Measurements from ENCODE around the gene YY1AP1.
"Not testable (repeated sequence)": the region's sequence is repeated elsewhere in the genome, so short reads cannot be mapped to it uniquely, and the experiment has no call there.

GRCh38 chr1:155704414-155704813, 15.8 kb upstream of the YY1AP1 start:
- TF ChIP-seq, protein P1, sequence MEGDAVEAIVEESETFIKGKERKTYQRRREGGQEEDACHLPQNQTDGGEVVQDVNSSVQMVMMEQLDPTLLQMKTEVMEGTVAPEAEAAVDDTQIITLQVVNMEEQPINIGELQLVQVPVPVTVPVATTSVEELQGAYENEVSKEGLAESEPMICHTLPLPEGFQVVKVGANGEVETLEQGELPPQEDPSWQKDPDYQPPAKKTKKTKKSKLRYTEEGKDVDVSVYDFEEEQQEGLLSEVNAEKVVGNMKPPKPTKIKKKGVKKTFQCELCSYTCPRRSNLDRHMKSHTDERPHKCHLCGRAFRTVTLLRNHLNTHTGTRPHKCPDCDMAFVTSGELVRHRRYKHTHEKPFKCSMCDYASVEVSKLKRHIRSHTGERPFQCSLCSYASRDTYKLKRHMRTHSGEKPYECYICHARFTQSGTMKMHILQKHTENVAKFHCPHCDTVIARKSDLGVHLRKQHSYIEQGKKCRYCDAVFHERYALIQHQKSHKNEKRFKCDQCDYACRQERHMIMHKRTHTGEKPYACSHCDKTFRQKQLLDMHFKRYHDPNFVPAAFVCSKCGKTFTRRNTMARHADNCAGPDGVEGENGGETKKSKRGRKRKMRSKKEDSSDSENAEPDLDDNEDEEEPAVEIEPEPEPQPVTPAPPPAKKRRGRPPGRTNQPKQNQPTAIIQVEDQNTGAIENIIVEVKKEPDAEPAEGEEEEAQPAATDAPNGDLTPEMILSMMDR (IDR thresholded peaks at IDR 0.05; ENCODE audit: low read depth, low read length, poor library complexity, severe bottlenecking), result not testable (repeated sequence)
- TF ChIP-seq EZH2phosphoT487 (IDR thresholded peaks at IDR 0.05; ENCODE audit: borderline replicate concordance, low read length), result not testable (repeated sequence)

All from DOHH2 (cell line).